Dendritic cell treated with granulocyte-macrophage colony-stimulating factor and Interleukin-4, amounts not matched to agents 40 ng/mL and 50 ng/mL, for 4 days (primary cell): ENCODE data around the gene SHH.
"Not testable (repeated sequence)": the region's sequence is repeated elsewhere in the genome, so short reads cannot be mapped to it uniquely, and the experiment has no call there.

ENCODE experiments used
- H3K27ac Mint-ChIP-seq: one replicate; pipeline ENCODE4 v1.8.0; 2022; ENCODE audit warnings: mild to moderate bottlenecking, mixed read lengths
- H3K27me3 Mint-ChIP-seq: one replicate; pipeline ENCODE4 v1.8.0; 2022; ENCODE audit warnings: mild to moderate bottlenecking, mixed read lengths
- H3K36me3 Mint-ChIP-seq: one replicate; pipeline ENCODE4 v1.8.0; 2022; ENCODE audit warnings: low read depth, mixed read lengths
- H3K4me1 Mint-ChIP-seq: one replicate; pipeline ENCODE4 v1.8.0; 2022; ENCODE audit warnings: low read depth, mixed read lengths
- H3K4me3 Mint-ChIP-seq: one replicate; pipeline ENCODE4 v1.8.0; 2022; ENCODE audit warnings: mild to moderate bottlenecking, moderate library complexity, mixed read lengths
- H3K9me3 Mint-ChIP-seq: one replicate; pipeline ENCODE4 v1.8.0; 2022; ENCODE audit warnings: mixed read lengths
- intact Hi-C: fragments of 100-400 bp; cut with micrococcal nuclease; formaldehyde crosslinking; loops from one replicate; pipeline ENCODE4 v1.15.0; 2022

SHH gene

GRCh38 chr7:155847821-155848435, 35.7 kb upstream of the SHH start:
- intact Hi-C loops = no loop called here
- H3K36me3 Mint-ChIP-seq = no peaks in the 10 kb centered on the region
- H3K4me3 Mint-ChIP-seq = no peak overlapping the region
- H3K4me1 Mint-ChIP-seq = no peaks in the 10 kb centered on the region
- H3K27me3 Mint-ChIP-seq = no peaks in the 10 kb centered on the region
- no peaks in the 10 kb centered on the region for H3K9me3 Mint-ChIP-seq
- H3K27ac Mint-ChIP-seq = no peak overlapping the region

DNA sequence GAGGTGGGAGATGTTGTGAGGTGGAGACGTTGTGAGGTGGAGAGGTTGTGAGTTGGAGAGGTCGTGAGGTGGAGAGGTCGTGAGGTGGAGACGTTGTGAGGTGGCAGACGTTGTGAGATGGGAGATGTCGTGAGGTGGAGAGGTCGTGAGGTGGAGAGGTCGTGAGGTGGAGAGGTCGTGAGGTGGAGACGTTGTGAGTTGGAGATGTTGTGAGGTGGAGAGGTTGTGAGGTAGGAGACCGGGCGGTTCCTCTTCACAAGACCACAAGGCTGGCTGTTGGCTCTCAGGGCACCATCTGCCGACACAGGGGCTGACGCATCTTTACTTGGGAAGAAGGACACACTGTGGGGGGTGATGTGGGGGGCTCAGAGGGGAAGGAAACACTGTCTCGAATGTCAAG, 34.7 kb upstream of the SHH start:
- Mint-ChIP-seq H3K36me3 (no peaks in the 10 kb centered on the region), H3K4me3 (no peak overlapping the region), H3K4me1 (no peaks in the 10 kb centered on the region), H3K27me3 (peaks cover 3% of the 10 kb centered on the region), H3K27ac (no peak overlapping the region), H3K9me3 (no peaks in the 10 kb centered on the region)
- intact Hi-C loops = no loop called here

GRCh38 chr7:155846156-155846555, 33.9 kb upstream of the SHH start:
- Mint-ChIP-seq H3K9me3 (no peaks in the 10 kb centered on the region), H3K4me3 (no peak overlapping the region), H3K27me3 (peaks cover 4% of the 10 kb centered on the region), H3K36me3 (no peaks in the 10 kb centered on the region), H3K27ac (no peak overlapping the region), H3K4me1 (no peaks in the 10 kb centered on the region)
- intact Hi-C loops = no loop called here

- Mint-ChIP-seq H3K27me3 (peaks cover 4% of the 10 kb centered on the region), H3K9me3 (no peaks in the 10 kb centered on the region), H3K36me3 (no peaks in the 10 kb centered on the region), H3K4me3 (no peak overlapping the region), H3K4me1 (no peaks in the 10 kb centered on the region), H3K27ac (no peak overlapping the region)
- intact Hi-C loops = no loop called here
These were observed 33.0 kb upstream of the SHH start for GRCh38 chr7:155845226-155845625.

GRCh38 chr7:155844526-155844925, 32.3 kb upstream of the SHH start:
- no peaks in the 10 kb centered on the region for H3K9me3 Mint-ChIP-seq
- no peak overlapping the region for H3K4me3 Mint-ChIP-seq
- H3K27me3 Mint-ChIP-seq = peaks cover 4% of the 10 kb centered on the region

GRCh38 chr7:155844019-155844453, 31.8 kb upstream of the SHH start:
- H3K4me1 Mint-ChIP-seq = no peaks in the 10 kb centered on the region
- intact Hi-C loops = no loop called here
- H3K9me3 Mint-ChIP-seq = no peaks in the 10 kb centered on the region
- no peak overlapping the region for H3K27ac Mint-ChIP-seq
- H3K36me3 Mint-ChIP-seq = no peaks in the 10 kb centered on the region
- H3K4me3 Mint-ChIP-seq = no peak overlapping the region
- peaks cover 6% of the 10 kb centered on the region for H3K27me3 Mint-ChIP-seq

More at GRCh38 chr7:155844526-155844925, 32.3 kb upstream of the SHH start:
- no peaks in the 10 kb centered on the region for H3K36me3 Mint-ChIP-seq
- intact Hi-C loops = no loop called here
- no peak overlapping the region for H3K27ac Mint-ChIP-seq
- H3K4me1 Mint-ChIP-seq = no peaks in the 10 kb centered on the region

DNA sequence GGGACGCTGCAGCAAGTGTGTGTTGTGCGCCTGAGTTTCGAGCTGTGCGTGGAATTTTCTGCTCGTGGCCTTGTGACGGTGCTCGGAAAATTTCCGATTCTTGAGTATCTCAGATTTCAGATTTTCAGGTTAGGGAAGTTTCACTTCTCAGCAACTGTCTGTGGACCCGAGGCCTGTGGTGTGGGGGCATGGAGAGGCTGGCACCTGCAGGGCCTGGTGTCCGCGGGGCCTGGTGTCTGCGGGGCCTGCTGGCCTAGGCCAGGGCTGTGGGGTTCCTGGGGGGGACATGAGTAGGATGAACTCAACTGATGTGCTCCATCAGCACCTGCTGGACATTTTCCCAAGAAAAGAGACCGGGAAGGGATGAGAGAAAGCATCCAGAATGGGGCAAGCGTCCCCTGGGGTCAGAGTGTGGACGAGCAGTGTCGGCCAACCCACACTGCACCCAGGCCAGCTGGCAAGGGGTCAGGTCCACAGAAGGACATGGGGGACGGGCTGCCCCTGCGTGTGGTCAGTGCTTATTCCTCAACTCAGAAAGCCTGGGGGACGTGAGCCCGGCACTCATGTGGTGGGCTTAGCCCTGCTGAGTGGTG, 31.3 kb upstream of the SHH start:
- Mint-ChIP-seq H3K9me3 (no peaks in the 10 kb centered on the region), H3K4me3 (no peak overlapping the region), H3K27me3 (peaks cover 6% of the 10 kb centered on the region), H3K27ac (no peak overlapping the region), H3K4me1 (no peaks in the 10 kb centered on the region), H3K36me3 (no peaks in the 10 kb centered on the region)
- intact Hi-C loops = no loop called here

- intact Hi-C loops = no loop called here
- H3K4me1 Mint-ChIP-seq = no peaks in the 10 kb centered on the region
- H3K36me3 Mint-ChIP-seq = no peaks in the 10 kb centered on the region
- H3K27ac Mint-ChIP-seq = no peak overlapping the region
- H3K9me3 Mint-ChIP-seq = no peaks in the 10 kb centered on the region
- no peak overlapping the region for H3K4me3 Mint-ChIP-seq
- H3K27me3 Mint-ChIP-seq = peaks cover 6% of the 10 kb centered on the region
These were observed 30.4 kb upstream of the SHH start for GRCh38 chr7:155842496-155843265.

- Mint-ChIP-seq H3K27me3 (peaks cover 6% of the 10 kb centered on the region), H3K4me3 (no peak overlapping the region), H3K36me3 (no peaks in the 10 kb centered on the region), H3K9me3 (no peaks in the 10 kb centered on the region), H3K27ac (no peak overlapping the region), H3K4me1 (no peaks in the 10 kb centered on the region)
- intact Hi-C loops = no loop called here
These were observed 28.6 kb upstream of the SHH start for GRCh38 chr7:155840909-155841308.

DNA sequence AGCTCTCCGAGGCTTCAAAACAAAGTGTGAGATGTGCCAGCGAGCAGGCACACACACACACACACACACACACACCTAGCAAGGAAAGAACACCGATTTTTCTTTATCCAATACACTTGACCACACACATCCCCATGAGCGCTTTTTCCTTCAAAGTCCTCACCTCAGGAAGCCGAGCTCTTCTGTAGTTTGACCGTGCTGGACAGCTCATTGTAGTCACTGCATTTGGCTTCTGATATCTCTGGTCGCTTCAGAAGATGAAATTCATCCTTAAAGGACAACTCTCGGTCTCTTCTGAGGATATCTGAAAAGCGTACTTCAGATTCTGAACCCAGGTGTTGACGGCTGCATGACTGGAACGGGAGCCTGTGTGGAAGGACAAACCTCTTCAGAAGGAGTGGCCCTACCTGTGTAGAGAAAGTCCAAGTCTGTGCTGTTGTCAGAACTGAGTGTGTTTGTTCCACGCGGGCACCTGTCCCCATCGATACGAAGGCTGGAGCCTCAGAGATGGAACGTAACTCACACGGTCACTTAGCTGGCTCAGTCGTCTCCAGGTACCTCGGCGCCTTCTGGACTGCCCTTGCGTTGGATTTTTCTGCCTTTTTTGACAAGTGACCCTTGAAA, 28.1 kb upstream of the SHH start:
- Mint-ChIP-seq H3K4me1 (no peaks in the 10 kb centered on the region), H3K4me3 (no peak overlapping the region), H3K27me3 (peaks cover 6% of the 10 kb centered on the region), H3K36me3 (no peaks in the 10 kb centered on the region), H3K9me3 (no peaks in the 10 kb centered on the region), H3K27ac (no peak overlapping the region)
- intact Hi-C loops = no loop called here

DNA sequence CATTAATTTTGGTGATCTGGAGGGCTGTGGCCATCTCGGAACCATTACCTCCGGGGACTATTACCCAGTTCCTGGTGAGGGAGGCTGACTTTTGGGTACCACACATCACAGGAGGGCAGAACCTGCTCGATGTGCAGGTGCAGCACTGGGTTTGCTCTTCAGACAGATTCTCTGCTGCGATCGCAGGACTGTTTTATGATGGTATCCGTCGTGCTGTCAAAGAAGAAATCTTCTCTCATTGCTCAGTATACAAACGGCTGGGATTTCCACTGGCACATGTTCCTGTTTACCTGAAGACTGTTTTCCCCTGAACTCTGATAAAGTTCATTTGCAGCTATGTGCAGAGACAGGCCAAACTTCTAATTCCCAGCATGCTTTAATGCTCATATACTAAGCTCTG, 27.2 kb upstream of the SHH start:
- intact Hi-C loops = no loop called here
- Mint-ChIP-seq H3K4me1 (no peaks in the 10 kb centered on the region), H3K27ac (no peak overlapping the region), H3K4me3 (no peak overlapping the region), H3K9me3 (no peaks in the 10 kb centered on the region), H3K27me3 (peaks cover 6% of the 10 kb centered on the region), H3K36me3 (no peaks in the 10 kb centered on the region)

DNA sequence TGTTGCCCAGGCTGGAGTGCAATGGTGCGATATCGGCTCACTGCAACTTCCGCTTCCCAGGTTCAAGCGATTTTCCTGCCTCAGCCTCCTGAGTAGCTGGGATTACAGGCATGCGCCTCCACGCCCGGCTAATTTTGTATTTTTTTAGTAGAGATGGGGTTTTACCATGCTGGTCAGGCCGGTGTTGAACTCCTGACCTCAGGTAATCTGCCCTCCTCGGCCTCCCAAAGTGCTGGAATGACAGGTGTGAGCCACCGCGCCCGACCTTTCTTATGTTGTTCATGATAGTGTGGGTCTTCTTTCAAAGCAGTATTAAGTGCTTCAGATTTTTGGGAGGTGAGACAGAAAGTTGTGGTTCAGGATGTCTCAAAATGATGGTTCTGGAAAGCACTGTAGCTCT, 26.0 kb upstream of the SHH start:
- H3K36me3 Mint-ChIP-seq, H3K27me3 Mint-ChIP-seq, intact Hi-C loops, H3K27ac Mint-ChIP-seq, H3K4me3 Mint-ChIP-seq, H3K9me3 Mint-ChIP-seq, H3K4me1 Mint-ChIP-seq: not testable (repeated sequence)

- Mint-ChIP-seq H3K27ac (no peak overlapping the region), H3K4me3 (no peak overlapping the region), H3K9me3 (no peaks in the 10 kb centered on the region), H3K36me3 (no peaks in the 10 kb centered on the region), H3K27me3 (peaks cover 4% of the 10 kb centered on the region), H3K4me1 (no peaks in the 10 kb centered on the region)
- intact Hi-C loops = no loop called here
These were observed 24.8 kb upstream of the SHH start for GRCh38 chr7:155837126-155837479.
